BLaER1 treated with 17β-estradiol and CSF1 and Interleukin-3, amounts not matched to agents 10 nM and 100 nM (cell line): ENCODE data around the gene PHPT1.
A peak's percentile ranks its signal among the peaks of the same experiment; 100 is the strongest.

Experiments used
- H3K27ac ChIP-seq, 11 experiments: shearing (Covaris generic); formaldehyde crosslinking; 2 replicates each; pipeline ENCODE4 v1.8.1; 2022
- H3K27me3 ChIP-seq, 11 experiments: shearing (Covaris generic); formaldehyde crosslinking; 2 replicates each; pipeline ENCODE4 v1.8.1; 2022
- H3K36me3 ChIP-seq, 11 experiments: shearing (Covaris generic); formaldehyde crosslinking; 2 replicates each; pipeline ENCODE4 v1.8.1; 2022
- H3K4me1 ChIP-seq, 10 experiments: shearing (Covaris generic); formaldehyde crosslinking; 2 replicates each; pipeline ENCODE4 v1.8.1; 2022
- H3K4me2 ChIP-seq, 11 experiments: shearing (Covaris generic); formaldehyde crosslinking; 2 replicates each; pipeline ENCODE4 v1.8.1; 2022
- H3K4me3 ChIP-seq, 10 experiments: shearing (Covaris generic); formaldehyde crosslinking; 2 replicates each; pipeline ENCODE4 v1.8.1; 2022
- H3K9ac ChIP-seq, 11 experiments: shearing (Covaris generic); formaldehyde crosslinking; 2 replicates each; pipeline ENCODE4 v1.8.1; 2022
- H3K9me3 ChIP-seq, 11 experiments: shearing (Covaris generic); formaldehyde crosslinking; replicated peaks in 1 of 11; 2 replicates each; pipeline ENCODE4 v1.8.1; 2022
- H4K20me1 ChIP-seq, 11 experiments: shearing (Covaris generic); formaldehyde crosslinking; 2 replicates each; pipeline ENCODE4 v1.8.1; 2022
- Cebpa-rat ChIP-seq, 11 experiments: shearing (Covaris generic); IDR thresholded peaks; 2 replicates each; pipeline ENCODE4 v1.8.1; 2022

The PHPT1 gene

DNA sequence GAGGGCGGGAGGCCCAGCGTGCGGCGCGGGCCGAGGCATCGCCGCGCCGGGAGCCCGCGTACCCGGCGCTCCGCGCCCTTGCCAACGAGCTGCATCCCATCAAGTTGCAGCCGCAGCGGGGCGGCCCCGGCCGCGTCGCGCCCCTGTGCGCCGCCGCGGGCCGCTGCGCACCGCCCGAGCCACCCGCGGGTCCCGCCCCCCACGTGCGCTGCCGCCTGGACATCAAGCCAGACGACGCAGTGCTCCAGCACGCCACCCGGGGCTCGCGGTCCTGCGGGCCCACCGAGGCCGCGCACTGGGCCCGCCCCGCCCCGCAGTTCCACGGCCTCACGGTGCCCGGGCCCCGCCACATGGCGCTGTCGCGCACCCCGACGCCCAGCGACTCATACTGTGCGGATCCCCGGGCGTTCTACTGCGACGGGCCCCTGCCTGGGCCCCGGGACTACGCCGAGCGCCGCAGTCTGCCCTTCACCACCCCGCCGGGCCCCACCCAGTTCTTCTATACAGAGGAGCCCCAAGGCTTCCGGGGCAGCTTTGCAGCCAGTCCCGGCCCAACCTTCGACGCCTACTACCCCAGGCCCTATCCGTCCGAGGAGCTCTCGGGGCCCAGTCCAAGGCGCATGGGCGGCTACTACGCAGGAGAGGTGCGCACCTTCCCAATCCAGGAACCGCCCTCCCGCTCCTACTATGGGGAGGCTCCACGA, 4.3 kb upstream of the PHPT1 start:
- peaks cover 0 to 22% (median 9%) of the 10 kb centered on the region in 11 experiments; a peak in 12 of 22 replicates for H3K9me3 ChIP-seq
- H3K27me3 ChIP-seq = peaks cover 21 to 47% (median 42%) of the 10 kb centered on the region in 11 experiments
- peaks cover 8 to 15% (median 10%) of the 10 kb centered on the region in 11 experiments; a peak in 18 of 22 replicates for H3K36me3 ChIP-seq
- H3K4me2 ChIP-seq = no peak overlapping the region; a peak in 1 of 22 replicates
- H3K4me3 ChIP-seq = no peak overlapping the region
- TF ChIP-seq Cebpa-rat (IDR thresholded peaks at IDR 0.05) = no peak
- peaks cover 31 to 64% (median 54%) of the 10 kb centered on the region in 10 experiments for H3K4me1 ChIP-seq
- H3K27ac ChIP-seq = no peak overlapping the region
- H4K20me1 ChIP-seq = peaks cover 3 to 45% (median 30%) of the 10 kb centered on the region in 11 experiments; a peak in 21 of 22 replicates
- H3K9ac ChIP-seq = no peak overlapping the region

DNA sequence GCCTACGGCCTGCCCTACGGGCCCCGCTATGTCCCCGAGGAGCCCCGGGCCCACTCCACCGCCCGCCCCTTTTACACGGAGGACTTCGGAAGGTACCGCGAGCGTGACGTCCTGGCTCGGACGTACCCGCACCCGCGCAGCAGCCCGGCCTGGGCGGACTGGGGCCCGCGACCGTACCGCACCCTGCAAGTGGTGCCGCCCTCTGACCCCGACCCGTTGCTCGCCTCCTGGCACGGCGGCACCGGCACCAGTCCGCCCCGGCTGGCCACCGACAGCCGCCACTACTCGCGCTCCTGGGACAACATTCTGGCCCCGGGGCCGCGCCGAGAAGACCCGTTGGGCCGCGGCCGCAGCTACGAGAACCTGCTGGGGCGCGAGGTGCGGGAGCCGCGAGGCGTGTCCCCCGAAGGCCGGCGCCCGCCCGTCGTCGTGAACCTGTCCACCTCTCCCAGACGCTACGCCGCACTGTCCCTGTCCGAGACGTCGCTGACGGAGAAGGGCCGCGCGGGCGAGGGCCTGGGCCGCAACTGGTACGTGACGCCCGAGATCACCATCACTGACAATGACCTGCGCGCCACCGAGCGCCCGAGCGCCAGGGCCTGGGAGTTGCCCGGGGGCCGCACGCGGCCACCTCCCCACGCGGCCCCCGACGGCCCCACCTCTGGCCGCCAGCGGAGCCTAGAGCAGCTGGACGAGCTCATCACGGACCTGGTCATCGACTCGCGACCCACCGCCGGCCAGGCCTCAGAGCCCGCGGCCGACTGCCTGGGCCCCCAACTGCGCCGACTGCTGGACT, 3.5 kb upstream of the PHPT1 start:
- Histone ChIP-seq H3K9ac (no peak overlapping the region), H3K4me1 (peaks cover 33 to 64% (median 55%) of the 10 kb centered on the region in 10 experiments)

DNA sequence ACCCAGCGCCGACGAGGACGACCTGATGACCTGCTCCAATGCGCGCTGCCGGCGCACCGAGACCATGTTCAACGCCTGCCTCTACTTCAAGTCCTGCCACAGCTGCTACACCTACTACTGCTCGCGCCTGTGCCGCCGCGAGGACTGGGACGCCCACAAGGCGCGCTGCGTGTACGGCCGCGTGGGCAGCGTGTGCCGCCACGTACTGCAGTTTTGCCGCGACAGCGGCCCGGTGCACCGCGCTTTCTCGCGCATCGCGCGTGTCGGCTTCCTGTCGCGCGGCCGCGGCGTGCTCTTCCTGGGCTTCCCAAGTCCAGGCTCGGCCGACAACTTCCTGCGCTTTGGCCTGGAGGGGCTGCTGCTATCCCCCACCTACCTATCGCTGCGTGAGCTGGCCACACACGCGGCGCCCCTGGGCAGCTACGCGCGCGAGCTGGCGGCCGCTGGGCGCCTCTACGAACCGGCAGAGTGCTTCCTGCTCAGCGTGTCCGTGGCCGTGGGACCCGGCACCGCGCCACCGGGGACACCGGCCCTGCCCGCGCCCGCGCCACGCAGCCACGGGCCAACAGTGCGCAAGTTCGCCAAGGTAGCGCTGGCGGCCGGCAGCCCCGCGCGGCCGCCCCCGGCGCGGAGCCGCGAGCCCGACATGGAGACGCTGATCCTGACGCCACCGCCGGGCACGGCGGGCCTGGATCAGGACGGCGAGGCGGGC, 2.7 kb upstream of the PHPT1 start:
- peaks cover 9 to 16% (median 14%) of the 10 kb centered on the region in 11 experiments; a peak in 17 of 22 replicates for H3K36me3 ChIP-seq
- peaks cover 13 to 45% (median 30%) of the 10 kb centered on the region in 11 experiments; a peak in 20 of 22 replicates for H4K20me1 ChIP-seq
- H3K27me3 ChIP-seq = peaks cover 21 to 47% (median 42%) of the 10 kb centered on the region in 11 experiments
- TF ChIP-seq Cebpa-rat (IDR thresholded peaks at IDR 0.05) = no peak
- H3K9ac ChIP-seq = no peak overlapping the region
- peaks cover 28 to 61% (median 48%) of the 10 kb centered on the region in 10 experiments for H3K4me1 ChIP-seq
- peaks cover 0 to 22% (median 9%) of the 10 kb centered on the region in 11 experiments; a peak in 12 of 22 replicates for H3K9me3 ChIP-seq
- H3K27ac ChIP-seq = no peak overlapping the region
- no peak overlapping the region for H3K4me3 ChIP-seq
- peak overlapping the region in 7 of 11 experiments; percentile 9 to 38 (median 24); a peak in 5 of 22 replicates for H3K4me2 ChIP-seq

More for the DNA sequence above, 3.5 kb upstream of the PHPT1 start:
- H3K36me3 ChIP-seq = peaks cover 4 to 13% (median 8%) of the 10 kb centered on the region in 11 experiments; a peak in 18 of 22 replicates
- H3K27ac ChIP-seq = no peak overlapping the region
- H3K27me3 ChIP-seq = peaks cover 21 to 47% (median 42%) of the 10 kb centered on the region in 11 experiments
- H3K4me2 ChIP-seq = no peak overlapping the region
- H3K4me3 ChIP-seq = no peak overlapping the region
- H4K20me1 ChIP-seq = peaks cover 10 to 45% (median 30%) of the 10 kb centered on the region in 11 experiments; a peak in 21 of 22 replicates
- no peak for TF ChIP-seq Cebpa-rat (IDR thresholded peaks at IDR 0.05)
- peaks cover 0 to 22% (median 9%) of the 10 kb centered on the region in 11 experiments; a peak in 12 of 22 replicates for H3K9me3 ChIP-seq

DNA sequence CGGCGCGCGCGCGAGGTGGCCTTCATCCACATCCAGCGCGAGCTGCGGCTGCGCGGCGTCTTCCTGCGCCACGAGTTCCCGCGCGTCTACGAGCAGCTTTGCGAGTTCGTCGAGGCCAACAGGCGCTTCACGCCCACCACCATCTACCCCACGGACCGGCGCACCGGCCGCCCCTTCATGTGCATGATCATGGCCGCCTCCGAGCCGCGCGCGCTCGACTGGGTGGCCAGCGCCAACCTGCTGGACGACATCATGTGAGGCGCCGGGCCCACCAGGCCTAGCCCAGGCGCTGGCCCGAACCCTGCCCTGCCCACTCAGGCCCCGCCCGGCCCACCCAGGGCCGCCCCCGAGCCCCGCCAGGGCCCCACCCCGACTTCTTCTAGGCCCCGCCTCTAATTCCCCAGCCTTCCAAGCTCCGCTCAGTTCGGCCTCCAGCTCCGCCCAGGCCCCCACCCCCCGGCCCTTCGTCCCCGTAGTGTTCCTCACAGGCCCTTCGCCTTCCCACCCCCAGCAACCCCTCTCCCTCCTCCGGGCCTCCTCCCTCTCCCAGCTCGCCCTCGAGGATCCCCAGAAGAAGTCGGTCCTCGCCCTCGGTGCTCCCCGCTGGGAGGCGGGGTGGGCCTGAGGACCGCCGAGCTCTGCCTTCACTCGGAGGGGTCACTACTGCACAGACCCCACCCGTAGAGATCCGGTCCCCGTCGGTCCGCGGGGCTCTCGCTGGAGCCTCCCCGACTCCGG, 2.0 kb upstream of the PHPT1 start:
- Histone ChIP-seq H3K4me3 (peak overlapping the region; percentile 61 to 94 (median 72)), H3K27ac (peak overlapping the region in 4 of 11 experiments; percentile 60 to 86 (median 81); a peak in 4 of 22 replicates), H3K4me2 (peak overlapping the region; percentile 94 to 100 (median 99)), H3K4me1 (peaks cover 21 to 53% (median 40%) of the 10 kb centered on the region in 10 experiments), H3K27me3 (peaks cover 21 to 47% (median 42%) of the 10 kb centered on the region in 11 experiments), H3K9me3 (peaks cover 0 to 22% (median 9%) of the 10 kb centered on the region in 11 experiments; a peak in 12 of 22 replicates), H4K20me1 (peaks cover 13 to 42% (median 25%) of the 10 kb centered on the region in 11 experiments; a peak in 20 of 22 replicates), H3K36me3 (peaks cover 9 to 24% (median 17%) of the 10 kb centered on the region in 11 experiments; a peak in 17 of 22 replicates), H3K9ac (peak overlapping the region; percentile 68 to 90 (median 81); a peak in 19 of 22 replicates)
- no peak for TF ChIP-seq Cebpa-rat (IDR thresholded peaks at IDR 0.05)

DNA sequence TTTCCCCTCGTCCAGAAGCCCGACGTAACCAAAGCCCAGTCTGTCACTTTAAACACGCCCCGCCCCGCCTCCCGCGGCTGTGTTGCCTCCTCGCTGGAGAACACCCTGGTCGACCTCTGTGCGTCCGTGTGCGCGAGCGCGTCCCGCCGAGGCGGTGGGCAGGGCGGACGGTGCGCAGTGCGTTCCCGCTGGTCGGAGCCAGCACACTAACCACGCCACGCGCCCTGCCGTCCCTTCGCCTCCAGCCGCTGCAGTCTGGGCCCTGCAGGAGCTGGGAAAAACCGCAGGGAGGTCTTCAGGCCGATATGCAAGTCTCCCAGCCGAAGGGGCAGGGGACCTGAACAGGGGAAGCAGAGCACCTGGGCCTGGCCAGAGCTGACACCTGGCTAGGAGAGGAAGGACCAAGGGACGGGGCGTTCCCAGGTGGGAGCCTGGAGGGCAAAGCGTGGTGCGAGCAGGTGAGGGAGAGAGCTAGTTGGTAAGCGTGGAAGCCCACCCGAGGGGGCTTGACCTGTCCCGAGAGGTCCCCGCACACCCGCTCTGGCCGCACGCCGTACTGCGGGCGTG, 1.3 kb upstream of the PHPT1 start:
- peak overlapping the region; percentile 61 to 94 (median 72) for H3K4me3 ChIP-seq
- H3K27me3 ChIP-seq = peaks cover 21 to 47% (median 42%) of the 10 kb centered on the region in 11 experiments
- TF ChIP-seq Cebpa-rat (IDR thresholded peaks at IDR 0.05) = no peak
- peak overlapping the region; percentile 94 to 100 (median 99) for H3K4me2 ChIP-seq
- H3K4me1 ChIP-seq = peaks cover 20 to 48% (median 37%) of the 10 kb centered on the region in 10 experiments
- H3K9ac ChIP-seq = peak overlapping the region; percentile 68 to 90 (median 81)
- peaks cover 9 to 26% (median 17%) of the 10 kb centered on the region in 11 experiments; a peak in 17 of 22 replicates for H3K36me3 ChIP-seq
- H3K27ac ChIP-seq = peak overlapping the region; percentile 32 to 86 (median 79); a peak in 21 of 22 replicates
- H3K9me3 ChIP-seq = peaks cover 0 to 22% (median 9%) of the 10 kb centered on the region in 11 experiments; a peak in 12 of 22 replicates
- peaks cover 13 to 40% (median 30%) of the 10 kb centered on the region in 11 experiments; a peak in 21 of 22 replicates for H4K20me1 ChIP-seq

DNA sequence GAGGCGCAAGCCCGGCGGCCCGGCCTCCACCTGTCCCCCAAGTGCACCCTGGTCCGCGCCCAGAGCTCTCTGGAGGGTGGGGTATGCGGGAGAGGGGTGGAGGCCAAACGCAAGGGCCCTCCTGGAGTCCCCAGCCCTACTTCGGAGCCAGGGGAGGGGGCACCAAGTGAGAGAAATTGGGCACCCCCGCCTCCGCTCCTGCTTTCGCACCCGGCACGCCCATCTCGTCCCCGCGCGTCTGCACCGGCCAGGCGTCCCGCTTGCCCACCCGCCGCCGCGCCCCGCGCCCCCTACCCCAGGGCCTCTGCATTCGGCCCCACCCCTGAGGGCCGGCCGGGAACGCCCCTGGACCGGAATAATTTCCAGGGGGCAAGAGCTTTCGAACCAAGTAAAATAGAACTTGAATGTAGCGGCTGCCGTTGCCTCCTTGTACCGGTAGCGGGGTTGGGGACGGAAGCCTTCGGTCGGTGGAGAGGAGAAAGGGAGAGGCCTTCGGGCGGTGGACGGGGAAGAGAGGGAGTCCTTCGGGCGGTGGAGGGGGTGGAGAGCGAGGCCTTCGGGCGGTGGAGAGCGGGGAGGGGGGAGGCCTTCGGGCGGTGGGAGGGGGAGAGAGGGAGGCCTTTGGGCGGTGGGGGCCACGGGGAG, 694 bp upstream of the PHPT1 start:
- Histone ChIP-seq H3K27ac (peak overlapping the region; percentile 32 to 86 (median 79)), H3K9ac (peak overlapping the region; percentile 68 to 90 (median 81)), H3K4me2 (peak overlapping the region; percentile 94 to 100 (median 99)), H4K20me1 (peaks cover 13 to 42% (median 26%) of the 10 kb centered on the region in 11 experiments; a peak in 21 of 22 replicates), H3K9me3 (peaks cover 0 to 22% (median 9%) of the 10 kb centered on the region in 11 experiments; a peak in 12 of 22 replicates), H3K36me3 (peaks cover 9 to 26% (median 17%) of the 10 kb centered on the region in 11 experiments; a peak in 17 of 22 replicates), H3K27me3 (peaks cover 21 to 47% (median 42%) of the 10 kb centered on the region in 11 experiments), H3K4me1 (peaks cover 14 to 47% (median 30%) of the 10 kb centered on the region in 10 experiments), H3K4me3 (peak overlapping the region; percentile 61 to 94 (median 72))
- no peak for TF ChIP-seq Cebpa-rat (IDR thresholded peaks at IDR 0.05)
